Omental fat pad (tissue), 4 donors: ENCODE data around the gene INSIG1. TPM values are rescaled to one million over a fixed set of nuclear protein-coding genes. Genes with fewer than 3 reads are reported as not detected.

ENCODE experiments used
- ATAC-seq: fragments of 150-250 bp; one replicate; pipeline ENCODE4 v1.9.1; 2016; ENCODE audit warnings: mild to moderate bottlenecking, moderate library complexity; ENCODE audit not compliant: low FRiP score
- DNase-seq: peaks from one replicate; pipeline ENCODE4 v3.0.0-alpha.2; 2019; ENCODE audit warnings: low spot score
- CTCF ChIP-seq, 3 donors: fragments of 450-650 bp; IDR thresholded peaks; one replicate each; pipeline ENCODE4 v1.5.1; 2016 to 2017; ENCODE audit warnings: antibody characterized with exemption in 3 of 3, mild to moderate bottlenecking in 3 of 3, moderate library complexity in 2 of 3
- total RNA-seq, 4 donors: library from RNA; depleted of rRNA; stranded (reverse); fragments of >200 nt; gene quantifications; one replicate each; pipeline ENCODE4 v1.1.0, GENCODE V29; 2016

Gene INSIG1
- total RNA-seq, 4 donors from 2014 or later = 85.6 to 244 (median 107) TPM

GRCh38 chr7:155303039-155303593 lies 5.4 kb downstream of the INSIG1 start:
- DNase-seq (no peak), ATAC-seq (no peak)
- no peak for TF ChIP-seq CTCF (IDR thresholded peaks at IDR 0.05)

DNA sequence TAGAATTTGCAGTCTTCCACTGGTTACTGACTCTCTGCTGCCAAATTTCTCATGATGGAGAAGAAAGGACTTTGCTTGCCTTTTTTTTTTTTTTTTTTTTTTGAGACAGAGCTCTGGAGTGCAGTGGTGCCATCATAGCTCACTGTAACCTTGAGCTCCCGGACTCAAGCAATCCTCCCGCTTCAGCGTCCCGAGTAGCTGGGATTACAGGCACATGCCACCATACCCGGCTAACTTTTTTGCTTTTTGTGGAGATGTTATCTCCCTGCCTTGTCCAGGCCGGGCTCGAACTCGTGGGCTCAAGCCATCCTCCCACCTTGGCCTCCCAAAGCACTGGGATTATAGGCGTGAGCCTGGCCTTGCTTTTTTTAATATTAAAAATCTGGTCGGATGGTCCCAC lies 6.2 kb downstream of the INSIG1 start:
- no peak for TF ChIP-seq CTCF (IDR thresholded peaks at IDR 0.05)
- ATAC-seq (no peak), DNase-seq (no peak)

DNA sequence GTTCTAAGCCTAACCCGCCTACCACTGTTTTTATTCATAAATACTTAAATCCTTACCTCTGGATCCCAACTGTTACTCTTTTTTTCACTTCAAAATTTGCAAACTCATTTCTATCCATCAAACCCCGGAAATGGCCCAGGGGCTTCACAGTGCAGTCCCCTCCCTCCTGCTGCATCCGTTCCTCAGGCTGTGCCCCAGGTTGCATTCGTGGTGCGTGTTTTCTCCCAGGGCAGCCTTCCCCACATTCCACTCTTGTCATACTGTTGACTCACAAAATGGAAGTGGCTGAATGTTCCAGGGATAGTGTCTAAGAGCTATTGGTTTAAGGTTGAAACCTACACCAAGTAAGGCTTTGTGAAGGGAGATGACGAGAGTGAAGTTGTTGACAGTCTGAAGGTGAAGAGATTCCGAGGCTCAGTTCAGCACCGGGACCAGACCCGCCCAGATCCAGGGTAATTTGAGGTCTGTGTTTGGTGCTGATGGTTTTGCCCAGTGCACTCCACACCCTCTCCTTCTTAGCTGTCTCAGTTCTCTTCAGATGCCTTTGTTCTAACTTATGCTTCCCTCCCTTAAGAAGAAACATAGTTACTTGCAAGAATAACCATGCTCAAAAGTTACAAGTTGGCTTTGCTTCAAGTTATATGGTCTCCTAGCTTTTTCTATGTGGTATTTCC lies 7.7 kb downstream of the INSIG1 start:
- DNase-seq (no peak), ATAC-seq (peak; percentile 10)
- TF ChIP-seq CTCF (IDR thresholded peaks at IDR 0.05) = no peak

- ATAC-seq = no peak
- no peak for DNase-seq
- TF ChIP-seq CTCF (IDR thresholded peaks at IDR 0.05) = no peak
Observed at GRCh38 chr7:155306673-155307470, 9.2 kb downstream of the INSIG1 start.

DNA sequence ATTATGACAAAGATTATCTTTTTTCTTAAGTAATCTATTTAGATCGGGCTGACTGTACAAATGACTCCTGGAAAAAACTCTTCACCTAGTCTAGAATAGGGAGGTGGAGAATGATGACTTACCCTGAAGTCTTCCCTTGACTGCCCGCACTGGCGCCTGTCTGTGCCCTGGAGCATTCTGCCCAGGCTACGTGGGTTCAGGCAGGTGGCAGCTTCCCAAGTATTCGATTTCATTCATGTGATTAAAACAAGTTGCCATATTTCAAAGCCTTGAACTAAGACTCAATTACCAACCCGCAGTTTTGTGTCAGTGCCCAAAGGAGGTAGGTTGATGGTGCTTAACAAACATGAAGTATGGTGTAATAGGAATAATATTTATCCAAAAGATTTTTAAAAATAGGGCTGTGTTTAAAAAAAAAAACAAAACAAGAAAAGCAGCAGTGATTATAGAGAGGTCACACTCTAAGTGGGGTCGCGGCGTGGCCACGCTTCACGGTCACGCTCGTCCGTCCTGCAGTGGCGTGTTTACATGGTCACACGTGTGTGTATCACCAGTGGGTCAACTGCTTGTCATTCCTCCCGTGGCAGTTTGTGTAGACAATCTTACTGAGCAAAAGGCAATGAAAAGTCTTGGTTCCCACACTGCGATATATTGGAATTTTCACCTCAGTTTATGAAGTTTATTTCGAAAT lies 10.8 kb downstream of the INSIG1 start:
- no peak for DNase-seq
- no peak for TF ChIP-seq CTCF (IDR thresholded peaks at IDR 0.05)
- ATAC-seq = no peak

DNA sequence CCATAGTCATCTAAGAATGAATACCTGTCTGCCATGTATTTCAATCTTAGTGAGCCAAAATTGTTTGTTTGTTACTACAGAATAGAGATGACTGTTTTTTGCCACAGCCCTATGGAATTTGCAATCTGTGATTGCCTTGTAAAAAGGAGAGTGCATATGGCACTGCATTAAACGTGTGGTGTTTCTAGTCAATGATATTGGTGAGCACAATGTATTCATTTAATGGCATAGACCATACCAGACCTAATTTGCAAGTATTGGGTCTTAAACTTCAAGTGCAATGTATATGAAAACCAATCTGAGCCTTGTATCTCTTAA lies 11.3 kb downstream of the INSIG1 start:
- ATAC-seq (no peak), DNase-seq (no peak)
- no peak for TF ChIP-seq CTCF (IDR thresholded peaks at IDR 0.05)
